IMR-90 (cell line): Measurements from ENCODE around the gene HIC2.
"Not testable (repeated sequence)": the region's sequence is repeated elsewhere in the genome, so short reads cannot be mapped to it uniquely, and the experiment has no call there.

Experiments used
- CTCF ChIP-seq: conservative IDR thresholded peaks from 2 replicates; pipeline ENCODE4 v1.5.1; 2012; ENCODE audit warnings: mild to moderate bottlenecking, low read depth, low read length, improper control_type of control experiment
- MAZ ChIP-seq: IDR thresholded peaks from 2 replicates; pipeline ENCODE4 v1.6.1; 2012; ENCODE audit warnings: low read depth, mild to moderate bottlenecking, low read length, improper control_type of control experiment, moderate library complexity, borderline replicate concordance

- not testable (repeated sequence) for TF ChIP-seq MAZ, CTCF
These were observed 66.9 kb downstream of the HIC2 start for GRCh38 chr22:21484039-21484438.
